Measurements from ENCODE around the gene DTNBP1.

DNA sequence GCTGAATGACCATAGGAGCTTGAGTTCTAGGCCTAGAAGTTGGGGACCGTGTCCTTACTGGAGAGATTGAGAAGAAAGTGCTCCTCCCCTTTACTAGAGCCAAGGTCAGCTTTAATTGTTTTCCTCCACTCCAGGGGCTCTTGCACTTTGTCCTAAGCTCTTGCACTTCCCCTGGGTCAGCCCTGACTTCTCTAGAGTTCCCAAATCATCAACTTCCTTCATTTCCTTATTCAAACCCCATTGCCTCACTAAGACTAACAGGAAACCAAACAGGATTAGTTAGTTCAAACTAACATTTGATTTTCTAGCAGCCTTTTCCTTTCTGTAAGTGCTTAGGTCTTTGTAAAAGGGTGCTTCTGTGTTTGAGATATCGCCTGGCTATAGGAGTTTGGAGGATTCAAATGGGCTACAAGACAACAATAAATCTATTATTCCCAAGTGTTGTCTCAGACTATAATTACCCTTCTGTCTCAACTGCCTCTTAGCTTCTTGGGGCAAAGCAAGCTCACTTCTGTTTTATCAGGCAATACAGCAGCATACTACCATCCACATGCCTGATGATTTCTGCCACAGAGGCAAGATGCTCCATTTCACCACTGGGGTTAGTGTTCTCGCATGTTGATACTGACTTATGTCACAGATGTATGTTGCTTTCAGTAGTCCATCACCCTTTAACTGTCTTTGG is 12.8 kb upstream of the DTNBP1 start:
- TF ChIP-seq, protein P1, sequence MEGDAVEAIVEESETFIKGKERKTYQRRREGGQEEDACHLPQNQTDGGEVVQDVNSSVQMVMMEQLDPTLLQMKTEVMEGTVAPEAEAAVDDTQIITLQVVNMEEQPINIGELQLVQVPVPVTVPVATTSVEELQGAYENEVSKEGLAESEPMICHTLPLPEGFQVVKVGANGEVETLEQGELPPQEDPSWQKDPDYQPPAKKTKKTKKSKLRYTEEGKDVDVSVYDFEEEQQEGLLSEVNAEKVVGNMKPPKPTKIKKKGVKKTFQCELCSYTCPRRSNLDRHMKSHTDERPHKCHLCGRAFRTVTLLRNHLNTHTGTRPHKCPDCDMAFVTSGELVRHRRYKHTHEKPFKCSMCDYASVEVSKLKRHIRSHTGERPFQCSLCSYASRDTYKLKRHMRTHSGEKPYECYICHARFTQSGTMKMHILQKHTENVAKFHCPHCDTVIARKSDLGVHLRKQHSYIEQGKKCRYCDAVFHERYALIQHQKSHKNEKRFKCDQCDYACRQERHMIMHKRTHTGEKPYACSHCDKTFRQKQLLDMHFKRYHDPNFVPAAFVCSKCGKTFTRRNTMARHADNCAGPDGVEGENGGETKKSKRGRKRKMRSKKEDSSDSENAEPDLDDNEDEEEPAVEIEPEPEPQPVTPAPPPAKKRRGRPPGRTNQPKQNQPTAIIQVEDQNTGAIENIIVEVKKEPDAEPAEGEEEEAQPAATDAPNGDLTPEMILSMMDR (IDR thresholded peaks at IDR 0.05), result no peak
- no peak for TF ChIP-seq POLR2A (IDR thresholded peaks at IDR 0.05)
